GM19099 (cell line): ENCODE measurements around the gene PRKG2.

Experiments used
- POLR2A ChIP-seq: IDR thresholded peaks from 3 replicates; pipeline ENCODE4 v1.6.1; 2011; ENCODE audit warnings: low read depth; ENCODE audit not compliant: insufficient read length; ENCODE audit errors: extremely low read depth

PRKG2 gene

DNA sequence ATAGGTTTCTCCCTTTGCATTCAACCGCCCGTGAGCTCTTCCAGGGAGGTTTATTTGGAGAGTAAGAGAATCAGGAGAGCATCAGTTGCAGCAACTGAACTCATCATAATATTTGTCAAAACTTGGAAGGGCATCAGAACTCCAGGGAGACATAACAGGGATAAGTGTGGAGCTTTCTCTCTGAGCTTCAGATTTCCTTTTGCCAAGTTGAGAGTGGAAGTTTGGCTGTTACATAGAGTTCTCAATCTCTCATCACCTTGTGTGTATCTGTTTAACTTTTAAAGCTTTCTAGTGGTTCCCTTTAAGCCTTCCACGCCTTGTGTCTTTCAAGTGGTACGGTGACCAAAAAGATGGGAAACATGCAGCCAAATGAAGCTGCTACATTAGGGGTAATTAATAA, 165.7 kb downstream of the PRKG2 start:
- TF ChIP-seq POLR2A, result no peak

DNA sequence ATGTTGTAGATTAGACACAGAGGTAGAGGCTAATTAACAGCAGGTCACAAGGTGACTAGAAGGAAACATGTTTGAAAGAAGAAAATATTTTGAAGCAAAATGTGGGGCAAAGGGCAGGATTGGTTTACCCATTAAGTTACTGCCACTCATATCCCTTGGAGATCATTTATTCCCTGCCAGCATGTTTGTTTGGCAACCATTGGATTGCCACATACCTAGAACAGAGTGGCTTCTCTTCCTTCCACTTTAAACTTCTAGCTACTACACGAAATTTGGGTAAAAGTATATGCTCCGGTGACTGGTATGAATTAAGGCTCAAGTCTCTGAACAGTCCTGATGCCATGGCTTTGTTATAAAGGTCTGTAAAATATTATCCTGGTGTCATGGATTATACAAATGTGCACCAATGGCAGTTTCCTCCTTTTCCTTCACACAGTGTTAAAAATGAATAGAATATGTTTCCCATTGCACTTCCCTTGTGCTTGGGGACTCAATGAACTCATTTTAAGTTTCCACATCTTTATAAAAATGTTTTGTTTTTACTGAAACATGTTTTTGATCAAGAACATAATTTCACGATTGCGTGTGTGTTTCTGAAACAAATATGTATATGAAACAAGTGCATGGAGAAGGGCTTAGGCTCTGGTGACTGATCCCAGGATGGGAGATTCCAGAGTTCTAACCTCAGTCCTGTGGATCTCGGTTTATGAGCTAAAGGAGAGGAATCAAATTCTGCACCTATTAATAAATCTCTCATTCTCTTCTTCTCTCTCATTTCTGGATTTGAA, 172.2 kb downstream of the PRKG2 start:
- TF ChIP-seq POLR2A, result no peak

- TF ChIP-seq POLR2A, result no peak
Observed at GRCh38 chr4:81040012-81040659, 174.9 kb downstream of the PRKG2 start.

- no peak for TF ChIP-seq POLR2A
Observed at GRCh38 chr4:81039351-81039972, 175.6 kb downstream of the PRKG2 start.

DNA sequence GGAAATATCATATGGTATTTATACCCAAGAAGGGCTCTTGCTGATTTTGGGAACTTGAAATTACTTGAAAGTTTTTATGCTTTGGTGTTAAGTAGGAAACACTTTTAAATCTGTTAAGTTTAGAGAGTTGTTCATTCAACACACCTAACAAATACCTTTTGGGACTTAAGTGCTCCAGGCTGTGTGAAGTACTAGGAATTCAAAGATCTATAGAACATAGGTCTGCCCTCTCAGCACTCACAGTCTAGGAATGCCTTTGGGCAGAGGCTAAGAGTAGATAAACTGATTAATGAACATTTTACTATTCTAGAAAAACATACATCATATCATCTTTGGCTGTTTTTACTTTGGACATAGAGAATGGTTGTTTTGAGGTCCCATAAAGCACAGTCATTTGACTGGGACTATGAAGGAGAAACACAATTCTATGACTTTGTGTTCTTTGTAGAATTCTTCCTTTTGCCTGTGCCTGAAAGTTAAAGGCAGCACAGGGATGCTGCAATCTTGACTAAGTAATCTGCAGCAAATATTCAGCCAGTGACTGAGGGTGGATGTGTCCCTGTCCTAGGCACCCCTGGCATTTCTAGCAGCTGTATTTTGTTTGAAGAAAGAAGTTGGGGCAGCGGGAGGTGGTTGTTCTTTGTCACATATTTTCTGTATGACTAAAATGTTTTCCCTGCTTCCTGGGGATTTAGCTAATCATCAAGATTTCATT, 176.2 kb downstream of the PRKG2 start:
- no peak for TF ChIP-seq POLR2A
